Mammary epithelial cell (primary cell): ENCODE measurements around the gene CYTH4.

Experiments used
- CTCF ChIP-seq, 2 donors: IDR thresholded peaks in 1 of 2; conservative IDR thresholded peaks in 1 of 2; 2 replicates each; pipeline ENCODE4 v1.5.1; 2011 to 2012; ENCODE audit warnings: inconsistent platforms in 2 of 2, low read length in 2 of 2, mild to moderate bottlenecking in 2 of 2, control low read depth in 1 of 2, low read depth in 1 of 2; ENCODE audit not compliant: insufficient read depth in 1 of 2; ENCODE audit errors: extremely low read depth in 1 of 2
- EZH2 ChIP-seq: IDR thresholded peaks from 2 replicates; pipeline ENCODE4 v1.6.1; 2012; ENCODE audit warnings: low read length, inconsistent platforms, borderline replicate concordance

- TF ChIP-seq EZH2, result no peak
- TF ChIP-seq CTCF (conservative IDR thresholded peaks at IDR 0.05 in 1 of 2, IDR thresholded peaks at IDR 0.05 in 1 of 2; ENCODE audit: extremely low read depth in 1 of 2, insufficient read depth in 1 of 2, low read depth in 1 of 2, low read length in 2 of 2), result no peak
Measured at GRCh38 chr22:37243402-37244113, 38.8 kb upstream of the CYTH4 start.
